ENCODE data around the gene MISP.

MISP gene

GRCh38 chr19:746956-747355 lies 4.0 kb upstream of the MISP start:
- DNase-seq (ENCODE audit: low read depth in 2 of 2): no peak

- no peak for DNase-seq (ENCODE audit: low read depth in 2 of 2)
Measured at GRCh38 chr19:747432-748273, 3.3 kb upstream of the MISP start.

- no peak for DNase-seq (ENCODE audit: low read depth in 2 of 2)
Measured at GRCh38 chr19:748274-748598, 2.7 kb upstream of the MISP start.

- no peak for DNase-seq (ENCODE audit: low read depth in 2 of 2)
Measured at GRCh38 chr19:749811-750210, 1.1 kb upstream of the MISP start.

- DNase-seq (ENCODE audit: low read depth in 2 of 2): no peak
Measured at GRCh38 chr19:751501-752341, 809 bp downstream of the MISP start.

- no peak for DNase-seq (ENCODE audit: low read depth in 2 of 2)
Measured at GRCh38 chr19:752652-753517, 2.0 kb downstream of the MISP start.

- no peak for DNase-seq (ENCODE audit: low read depth in 2 of 2)
Measured at GRCh38 chr19:754530-754929, 3.6 kb downstream of the MISP start.

- DNase-seq (ENCODE audit: low read depth in 2 of 2): no peak
Measured at GRCh38 chr19:755063-755462, 4.2 kb downstream of the MISP start.

GRCh38 chr19:756236-756635 lies 5.3 kb downstream of the MISP start:
- DNase-seq (ENCODE audit: low read depth in 2 of 2): no peak

GRCh38 chr19:756821-757688 lies 6.1 kb downstream of the MISP start:
- DNase-seq (ENCODE audit: low read depth in 2 of 2): no peak

GRCh38 chr19:757811-758668 lies 7.1 kb downstream of the MISP start:
- DNase-seq (ENCODE audit: low read depth in 2 of 2): no peak

- DNase-seq (ENCODE audit: low read depth in 2 of 2): no peak
Measured at GRCh38 chr19:763181-763580, 12.3 kb downstream of the MISP start.

- no peak for DNase-seq (ENCODE audit: low read depth in 2 of 2)
Measured at GRCh38 chr19:763869-764268, 13.0 kb downstream of the MISP start.

- DNase-seq (ENCODE audit: low read depth in 2 of 2): no peak
Measured at GRCh38 chr19:764301-764700, 13.4 kb downstream of the MISP start.

- DNase-seq (ENCODE audit: low read depth in 2 of 2): no peak
Measured at GRCh38 chr19:765179-765738, 14.3 kb downstream of the MISP start.

GRCh38 chr19:768424-768823 lies 17.5 kb downstream of the MISP start:
- DNase-seq (ENCODE audit: low read depth in 2 of 2): no peak

GRCh38 chr19:769616-770015 lies 18.7 kb downstream of the MISP start:
- DNase-seq (ENCODE audit: low read depth in 2 of 2): no peak

GRCh38 chr19:771332-771785 lies 20.4 kb downstream of the MISP start:
- no peak for DNase-seq (ENCODE audit: low read depth in 2 of 2)

- no peak for DNase-seq (ENCODE audit: low read depth in 2 of 2)
Measured at GRCh38 chr19:772063-772462, 21.2 kb downstream of the MISP start.

All from activated CD8-positive, alpha-beta memory T cell treated with anti-CD3 and anti-CD28 coated beads for 4 hours (primary cell).